GM18508 (cell line): ENCODE measurements around the gene SCLY.
"Not testable (repeated sequence)": the region's sequence is repeated elsewhere in the genome, so short reads cannot be mapped to it uniquely, and the experiment has no call there.

Experiments used
- ATAC-seq: cut with Tn5 transposase; IDR thresholded peaks from one replicate; pipeline ENCODE4 v1.9.1; 2021; ENCODE audit warnings: moderate number of reproducible peaks; ENCODE audit not compliant: insufficient read depth, unreplicated experiment

SCLY gene

DNA sequence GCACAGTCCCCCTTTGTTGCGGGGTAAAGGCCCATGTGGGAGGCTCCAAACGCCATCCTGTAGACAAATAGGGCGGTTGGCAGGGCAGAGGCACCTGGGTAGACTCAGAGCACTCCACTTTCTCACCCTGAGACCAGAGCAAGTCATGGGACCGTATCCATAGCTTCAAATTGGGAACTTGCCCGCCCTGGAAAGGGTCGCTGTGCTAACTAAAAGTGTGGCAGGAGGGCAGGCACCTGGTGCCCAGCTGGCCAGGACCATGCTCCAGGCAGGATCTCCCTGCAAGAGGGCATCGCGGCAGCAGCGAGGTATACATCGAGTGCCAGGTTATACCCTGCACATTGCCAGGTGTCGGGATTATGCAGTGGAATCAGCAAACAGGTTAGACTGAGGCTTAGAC is 20.8 kb upstream of the SCLY start:
- no peak for ATAC-seq

DNA sequence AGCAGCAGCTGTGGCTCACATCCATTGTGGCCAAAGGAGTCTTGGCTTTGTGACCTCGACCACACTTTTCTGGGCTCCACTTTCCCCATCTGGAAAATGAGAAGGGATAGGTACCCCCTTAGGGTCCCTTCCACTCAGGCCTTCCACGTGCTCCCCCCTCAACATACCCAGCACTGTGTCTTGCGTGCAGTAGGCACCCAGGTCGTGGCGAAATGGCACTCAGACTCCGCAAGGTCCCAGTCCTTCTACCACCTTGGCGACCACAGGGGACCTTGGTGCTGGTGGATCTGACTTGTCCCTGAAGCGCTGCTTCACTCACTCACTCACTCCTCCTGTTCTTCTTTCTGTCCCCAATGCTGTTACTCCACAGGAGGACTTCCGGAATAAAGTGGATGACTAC is 19.9 kb upstream of the SCLY start:
- no peak for ATAC-seq

- no peak for ATAC-seq
Measured at GRCh38 chr2:238042090-238042489, 18.7 kb upstream of the SCLY start.

GRCh38 chr2:238042849-238043584 is 17.8 kb upstream of the SCLY start:
- ATAC-seq = no peak

- no peak for ATAC-seq
Measured at GRCh38 chr2:238043851-238044250, 16.9 kb upstream of the SCLY start.

DNA sequence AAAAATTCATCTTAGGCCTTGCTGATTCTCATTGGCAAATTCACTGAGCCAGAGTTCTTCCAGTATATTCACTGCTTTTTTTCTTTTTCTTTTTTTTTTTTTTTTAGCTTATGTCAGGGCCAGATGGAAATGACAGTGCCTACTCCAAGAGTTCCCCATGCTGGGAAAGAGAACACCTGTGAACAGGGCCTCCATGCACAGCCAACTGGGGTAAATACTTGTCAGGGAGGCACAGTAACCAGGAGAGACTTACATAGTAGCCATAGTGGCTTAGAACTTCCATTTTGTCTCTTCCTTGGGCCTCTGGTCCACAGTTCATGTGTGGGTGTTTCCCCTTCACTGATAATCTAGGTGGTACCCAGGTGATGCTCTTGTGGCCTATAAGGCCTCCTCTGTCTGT is 15.2 kb upstream of the SCLY start:
- no peak for ATAC-seq

GRCh38 chr2:238046725-238047270 is 14.0 kb upstream of the SCLY start:
- ATAC-seq = no peak

DNA sequence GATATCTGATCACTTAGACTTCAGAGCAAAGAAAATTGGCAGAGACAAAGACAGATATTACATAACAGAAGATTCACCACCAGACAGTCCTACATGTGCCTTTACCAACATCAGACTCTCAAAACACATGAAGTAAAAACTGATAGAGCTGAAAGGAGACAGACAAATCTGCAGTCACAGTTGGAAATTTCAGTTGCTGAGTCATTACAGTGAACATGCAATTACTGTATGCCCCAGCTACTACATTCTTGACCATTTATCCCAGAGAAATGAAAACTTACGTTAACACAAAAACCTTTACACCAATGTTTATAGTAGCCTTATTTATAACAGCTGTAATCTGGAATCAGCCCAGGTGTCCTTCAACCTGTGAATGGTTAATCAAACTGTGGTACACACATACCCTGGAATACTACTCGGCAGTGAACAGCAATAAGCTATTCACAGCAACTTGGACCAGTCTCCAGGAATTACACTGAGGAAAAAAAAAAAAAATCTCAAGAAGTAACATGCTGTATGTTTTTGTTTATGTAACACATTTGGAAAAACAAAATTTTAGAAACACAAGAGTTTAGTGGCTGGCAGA is 7.5 kb upstream of the SCLY start:
- ATAC-seq = no peak

DNA sequence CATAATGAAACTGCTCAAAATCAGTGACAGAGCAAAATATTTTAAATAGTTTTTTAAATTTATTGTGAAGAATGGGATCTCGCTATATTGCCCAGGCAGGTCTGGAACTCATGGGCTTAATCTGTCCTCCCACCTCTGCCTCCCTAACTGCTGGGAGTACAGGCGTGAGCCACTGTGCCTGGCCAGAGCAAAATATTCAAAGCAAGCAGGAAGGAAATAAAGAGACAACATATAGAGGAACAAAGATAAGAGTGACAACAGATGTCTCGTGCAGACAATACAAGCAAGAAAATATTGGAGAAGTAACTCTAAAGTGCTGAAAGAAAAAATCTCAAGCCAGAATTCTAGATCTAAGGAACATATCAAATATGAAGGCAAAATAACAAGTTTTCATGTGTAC is 5.0 kb upstream of the SCLY start:
- ATAC-seq = no peak

DNA sequence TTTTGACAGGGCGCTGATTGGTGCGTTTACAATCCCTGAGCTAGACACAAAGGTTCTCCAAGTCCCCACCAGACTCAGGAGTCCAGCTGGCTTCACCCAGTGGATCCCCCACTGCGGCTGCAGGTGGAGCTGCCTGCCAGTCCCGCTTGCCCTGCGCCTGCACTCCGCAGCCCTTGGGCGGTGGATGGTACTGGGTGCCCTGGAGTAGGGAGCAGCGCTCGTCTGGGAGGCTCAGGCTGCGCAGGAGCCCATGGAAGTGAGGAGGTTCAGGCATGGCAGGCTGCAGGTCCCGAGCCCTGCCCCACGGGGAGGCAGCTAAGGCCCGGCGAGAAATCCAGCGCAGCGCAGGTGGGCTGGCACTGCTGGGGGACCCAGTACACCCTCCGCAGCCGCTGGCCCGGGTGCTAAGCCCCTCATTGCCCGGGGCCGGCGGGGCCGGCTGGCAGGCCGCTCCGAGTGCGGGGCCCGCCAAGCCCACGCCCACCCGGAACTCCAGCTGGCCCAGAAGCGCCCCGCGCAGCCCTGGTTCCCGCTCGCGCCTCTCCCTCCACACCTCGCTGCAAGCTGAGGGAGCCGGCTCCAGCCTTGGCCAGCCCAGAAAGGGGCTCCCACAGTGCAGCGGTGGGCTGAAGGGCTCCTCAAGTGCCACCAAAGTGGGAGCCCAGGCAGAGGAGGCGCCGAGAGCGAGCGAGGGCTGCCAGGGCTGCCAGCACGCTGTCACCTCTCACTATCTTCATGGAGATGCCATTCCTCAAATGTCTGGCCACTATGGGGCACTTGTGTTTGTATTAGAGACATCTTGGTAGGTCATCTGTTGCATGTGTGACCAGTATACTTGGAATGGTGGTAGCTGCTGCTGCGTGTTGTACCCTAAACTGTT is 2.9 kb upstream of the SCLY start:
- not testable (repeated sequence) for ATAC-seq

- no peak for ATAC-seq
Measured at GRCh38 chr2:238059505-238059904, 1.3 kb upstream of the SCLY start.

- ATAC-seq = no peak
Measured at GRCh38 chr2:238060096-238060541, 682 bp upstream of the SCLY start.

DNA sequence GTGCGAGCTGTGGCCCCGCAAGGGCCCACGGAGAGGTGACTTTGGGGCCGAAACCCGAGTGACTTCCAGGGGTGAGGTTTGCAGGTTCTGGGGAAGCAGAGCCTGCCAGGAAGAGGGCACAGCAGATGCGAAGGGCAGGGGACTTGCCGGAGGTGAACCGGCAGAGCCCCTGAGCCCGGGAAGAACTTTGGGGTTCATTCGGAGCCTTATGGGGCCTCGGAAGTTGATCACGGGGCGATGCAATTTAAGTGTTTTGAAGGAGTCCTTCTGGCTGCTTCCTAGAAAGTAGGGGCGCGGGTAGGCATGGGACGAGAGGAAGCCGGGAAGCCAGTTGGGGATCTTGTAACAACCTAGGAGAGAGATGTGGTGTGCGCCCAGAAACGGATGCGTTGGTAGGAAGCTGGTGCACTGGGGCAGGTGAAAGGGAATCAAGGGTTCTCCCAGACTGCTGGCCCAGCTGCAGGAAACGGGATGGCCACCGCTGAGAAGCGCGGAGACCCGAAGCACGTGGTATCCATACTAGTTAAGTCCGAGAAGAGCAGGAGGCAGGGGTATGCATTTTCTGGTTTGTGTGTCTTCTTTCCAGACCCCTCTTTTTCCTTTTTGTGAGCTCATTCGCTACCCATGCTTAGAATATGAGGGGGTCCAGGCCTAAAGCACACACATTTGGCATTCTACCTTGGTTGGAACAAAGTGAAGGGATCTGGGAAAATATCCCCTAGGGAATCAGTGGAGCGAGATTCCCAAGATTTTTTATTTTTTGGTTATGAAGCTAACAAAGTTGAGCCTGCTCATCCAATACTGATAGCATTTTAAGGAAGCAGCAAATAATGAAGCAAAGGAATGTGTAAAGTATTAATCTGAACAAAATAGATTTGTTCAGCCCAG is 758 bp downstream of the SCLY start:
- ATAC-seq = no peak

DNA sequence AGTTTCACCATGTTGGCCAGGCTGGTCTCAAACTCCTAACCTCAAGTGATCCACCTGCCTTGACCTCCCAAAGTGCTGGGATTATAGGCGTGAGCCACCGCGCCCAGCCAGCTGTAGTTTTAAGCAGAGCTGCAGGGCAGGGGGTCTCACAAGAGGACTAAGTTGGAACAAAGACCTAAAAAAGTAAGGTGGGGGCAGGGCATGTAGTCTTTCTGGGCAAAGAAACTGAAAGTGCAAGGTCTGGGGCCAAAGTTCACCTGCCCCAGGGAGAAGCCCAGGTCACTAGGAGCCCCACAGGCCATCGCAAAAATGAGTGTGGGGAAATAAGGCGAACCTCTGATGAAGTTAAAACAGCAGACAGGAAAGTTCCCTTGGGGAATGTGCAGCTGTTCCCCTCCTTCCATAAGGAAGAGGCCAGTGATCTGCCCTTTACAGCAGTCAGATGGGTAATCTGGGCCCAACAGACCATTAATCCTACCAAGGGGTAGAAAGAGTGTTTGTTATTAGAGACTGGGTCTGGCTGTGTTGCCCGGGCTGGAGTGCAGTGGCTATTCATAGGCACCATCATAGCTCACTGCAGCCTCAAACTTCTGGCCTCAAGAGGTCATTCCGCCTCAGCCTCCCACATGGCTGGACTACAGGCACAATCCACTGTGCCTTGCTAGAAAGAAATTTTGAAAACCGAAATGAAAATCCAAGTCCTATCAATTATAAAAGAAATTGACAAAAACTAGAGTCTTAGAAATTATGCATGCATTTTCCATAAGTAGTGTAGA is 2.8 kb downstream of the SCLY start:
- no peak for ATAC-seq

DNA sequence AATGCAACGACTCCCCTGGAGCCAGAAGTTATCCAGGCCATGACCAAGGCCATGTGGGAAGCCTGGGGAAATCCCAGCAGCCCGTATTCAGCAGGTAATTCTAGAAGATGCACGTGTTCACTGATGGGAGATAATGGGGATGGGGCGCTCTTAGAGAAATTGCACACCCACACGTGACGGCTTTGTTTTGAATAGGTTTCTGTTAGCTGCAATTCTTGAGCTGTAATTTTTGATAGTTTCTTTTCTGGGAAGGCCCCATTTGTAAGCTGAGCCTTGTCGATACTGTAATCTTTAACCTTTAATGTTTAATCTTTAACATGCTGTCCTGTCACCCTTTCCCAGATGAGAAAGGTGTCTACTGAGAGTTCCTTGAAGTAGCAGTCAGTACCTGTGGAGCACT is 3.6 kb downstream of the SCLY start:
- no peak for ATAC-seq

DNA sequence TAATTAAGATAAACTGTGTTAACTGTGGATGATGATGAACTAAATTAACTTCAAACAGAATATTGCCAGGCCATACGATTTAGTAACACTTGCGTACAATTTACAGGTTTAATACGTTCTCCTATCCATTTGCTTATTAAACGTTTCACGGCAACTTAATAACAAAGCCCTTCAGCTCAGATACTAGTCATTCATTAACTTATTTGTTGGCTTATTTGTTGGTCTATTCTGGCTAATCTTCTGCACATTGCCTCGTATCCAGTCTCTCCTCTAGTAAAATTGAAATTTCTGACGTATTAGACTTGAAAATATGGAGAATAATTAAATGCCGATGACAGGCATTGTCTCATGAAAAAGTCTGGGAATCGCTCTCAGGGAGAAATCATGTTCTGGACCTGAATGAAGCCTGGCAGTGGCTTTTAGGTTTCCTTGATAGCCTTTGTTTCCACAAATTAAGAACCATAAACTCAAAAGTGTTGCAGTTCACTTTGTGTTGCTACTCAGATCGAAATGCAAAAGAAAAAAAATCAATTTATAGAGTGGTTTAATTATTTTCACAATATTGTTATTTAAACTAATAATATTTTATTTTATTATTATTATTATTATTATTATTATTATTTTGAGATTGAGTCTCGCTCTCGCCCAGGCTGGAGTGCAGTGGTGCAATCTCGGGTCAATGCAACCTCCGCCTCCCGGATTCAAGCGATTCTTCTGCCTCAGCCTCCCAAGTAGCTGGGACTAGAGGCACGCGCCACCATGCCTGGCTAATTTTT is 4.5 kb downstream of the SCLY start:
- no peak for ATAC-seq

GRCh38 chr2:238066218-238066617 is 5.4 kb downstream of the SCLY start:
- ATAC-seq = no peak

- ATAC-seq = not testable (repeated sequence)
Measured at GRCh38 chr2:238066718-238067117, 5.9 kb downstream of the SCLY start.
